T47D (cell line): ENCODE data around the gene PTH2R.
"Not testable (repeated sequence)": the region's sequence is repeated elsewhere in the genome, so short reads cannot be mapped to it uniquely, and the experiment has no call there.

Source experiments
- DNase-seq, 2 experiments: peaks; one replicate each; pipeline versions ENCODE4 v3.0.0 to v3.0.0-alpha.2; 2011 to 2012; ENCODE audit warnings: low read depth in 1 of 2, low spot score in 1 of 2
- JUND ChIP-seq: IDR thresholded peaks from 2 replicates; pipeline ENCODE4 v1.6.1; 2012; ENCODE audit warnings: low read depth
- in situ Hi-C: cut with HindIII; loops from 2 replicates; pipeline ENCODE4 v1.10.0; 2016; ENCODE audit warnings: low sequenced_read_pairs, low pct_unique_long_range_greater_than_20kb

Gene PTH2R

GRCh38 chr2:208509586-208509985, 103.0 kb downstream of the PTH2R start:
- no peak for TF ChIP-seq JUND
- in situ Hi-C loops, result no loop called here
- no peak for DNase-seq

- TF ChIP-seq JUND, result no peak
- in situ Hi-C loops, result no loop called here
- no peak for DNase-seq
These were observed 104.4 kb downstream of the PTH2R start for GRCh38 chr2:208511016-208511415.

DNA sequence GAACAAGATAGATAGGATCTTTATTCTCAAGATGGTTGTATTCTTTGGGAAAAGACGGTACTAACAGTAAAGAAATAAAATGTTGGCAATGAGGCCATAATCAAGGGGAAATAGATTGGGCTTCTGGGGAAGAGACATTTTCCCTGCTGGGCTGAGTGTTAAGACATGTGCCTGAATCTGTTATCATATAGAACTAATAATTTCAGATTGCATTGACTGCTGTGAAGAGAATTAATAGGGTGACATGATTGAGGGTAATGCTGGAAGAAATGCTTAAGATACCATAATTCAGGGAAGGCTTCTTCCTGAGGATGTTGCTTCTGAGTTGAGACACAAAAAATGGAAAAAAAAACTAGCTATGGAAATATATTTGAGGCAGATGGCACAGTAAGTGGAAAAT, 105.0 kb downstream of the PTH2R start:
- no peak for TF ChIP-seq JUND
- no peak for DNase-seq
- in situ Hi-C loops, result no loop called here

DNA sequence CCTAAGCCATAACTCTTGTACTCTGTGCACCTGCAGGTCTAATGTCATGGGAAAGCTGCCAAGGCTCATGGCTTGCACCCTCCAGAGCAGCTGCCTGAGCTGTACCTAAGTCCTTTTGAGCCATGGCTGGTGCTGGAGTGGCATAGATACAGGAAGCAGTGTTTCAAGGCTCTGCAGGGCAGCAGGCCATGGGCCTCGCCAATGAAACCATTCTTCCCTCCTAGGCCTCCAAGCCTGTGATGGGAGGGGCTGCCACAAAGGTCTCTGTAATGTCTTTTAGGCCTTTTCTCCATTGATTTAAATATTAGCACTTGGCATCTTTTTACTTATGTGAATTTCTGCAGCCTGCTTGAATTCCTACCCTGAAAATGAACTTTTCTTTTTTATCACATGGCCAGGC, 108.5 kb downstream of the PTH2R start:
- TF ChIP-seq JUND, result no peak
- in situ Hi-C loops, result no loop called here
- no peak for DNase-seq

- DNase-seq, in situ Hi-C loops: not testable (repeated sequence)
These were observed 116.5 kb downstream of the PTH2R start for GRCh38 chr2:208523069-208523468.

DNA sequence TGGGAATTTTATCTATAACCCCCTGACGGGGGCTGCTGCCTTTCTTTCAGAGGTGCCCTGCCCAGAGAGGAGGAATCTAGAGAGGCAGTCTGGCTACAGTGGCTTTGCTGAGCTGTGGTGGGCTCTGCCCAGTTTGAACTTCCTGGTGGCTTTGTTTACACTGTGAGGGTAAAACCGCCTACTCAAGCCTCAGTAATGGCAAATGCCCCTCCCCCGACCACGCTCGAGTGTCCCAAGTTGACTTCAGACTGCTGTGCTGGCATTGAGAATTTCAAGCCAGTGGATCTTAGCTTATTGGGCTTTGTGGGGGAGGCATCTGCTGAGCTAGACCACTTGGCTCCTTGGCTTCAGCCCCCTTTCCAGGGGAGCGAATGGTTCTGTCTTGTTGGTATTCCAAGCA, 118.6 kb downstream of the PTH2R start:
- in situ Hi-C loops, DNase-seq: not testable (repeated sequence)

- DNase-seq, result no peak
- TF ChIP-seq JUND, result no peak
- in situ Hi-C loops, result no loop called here
These were observed 123.2 kb downstream of the PTH2R start for GRCh38 chr2:208529796-208530195.

DNA sequence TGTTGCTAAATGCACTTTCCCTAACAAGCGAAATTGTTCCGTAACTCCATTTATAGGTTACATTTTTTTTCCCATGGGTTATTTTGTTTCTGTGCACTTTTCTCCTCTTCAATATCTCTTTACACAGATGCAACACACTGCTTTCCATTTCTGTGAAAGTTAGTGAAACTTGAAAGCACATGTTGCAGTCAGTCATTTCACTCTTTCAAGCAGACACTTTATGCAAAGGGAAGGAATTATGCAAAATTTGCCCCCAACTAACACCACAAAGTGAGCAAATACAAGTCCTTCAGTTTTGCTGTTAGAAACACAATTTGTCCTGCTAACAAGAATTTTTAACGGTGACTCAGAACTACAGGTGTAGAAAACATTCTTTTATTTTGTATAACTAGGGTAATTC, 124.8 kb downstream of the PTH2R start:
- no peak for DNase-seq
- TF ChIP-seq JUND, result no peak
- in situ Hi-C loops, result no loop called here

DNA sequence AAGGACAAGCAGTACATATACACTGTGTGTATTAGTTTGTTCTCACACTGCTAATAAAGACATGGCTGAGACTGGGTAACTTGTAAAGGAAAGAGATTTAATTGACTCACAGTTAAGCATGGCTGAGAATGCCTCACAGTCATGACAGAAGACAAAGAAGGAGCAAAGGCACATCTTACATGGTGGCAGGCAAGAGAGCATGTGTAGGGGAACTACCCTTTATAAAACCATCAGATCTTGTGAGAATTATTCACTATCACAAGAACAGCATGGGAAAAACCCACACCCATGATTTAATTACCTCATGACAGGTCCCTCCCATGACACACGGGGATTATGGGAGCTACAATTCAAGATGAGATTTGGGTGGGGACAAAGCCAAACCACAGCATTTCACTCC, 129.0 kb downstream of the PTH2R start:
- DNase-seq, in situ Hi-C loops: not testable (repeated sequence)

- in situ Hi-C loops, result no loop called here
- DNase-seq, result no peak
- TF ChIP-seq JUND, result no peak
These were observed 134.9 kb downstream of the PTH2R start for GRCh38 chr2:208541461-208541988.

DNA sequence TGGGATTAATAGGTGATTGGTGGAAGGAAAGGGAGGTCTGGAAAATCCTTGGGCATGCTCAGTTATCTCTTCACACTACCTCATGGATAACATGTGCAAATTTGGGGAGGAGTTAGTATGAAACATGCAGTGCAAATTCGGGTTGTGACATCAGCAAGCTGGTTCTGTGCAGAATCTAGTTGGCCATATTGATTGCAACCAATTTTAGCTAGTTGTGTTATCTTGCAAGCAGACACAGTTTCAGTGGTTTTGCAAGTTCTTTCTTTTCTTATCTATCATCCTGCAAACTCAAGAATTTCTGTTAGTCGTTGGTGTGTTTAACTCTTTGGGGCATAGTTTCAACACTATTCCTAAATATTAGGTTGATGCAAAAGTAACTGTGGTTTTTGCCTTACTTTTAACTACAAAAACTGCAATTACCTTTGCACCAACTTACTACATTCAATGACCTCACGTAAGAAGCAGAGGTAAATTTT, 135.4 kb downstream of the PTH2R start:
- in situ Hi-C loops, result no loop called here
- TF ChIP-seq JUND, result no peak
- DNase-seq, result no peak

DNA sequence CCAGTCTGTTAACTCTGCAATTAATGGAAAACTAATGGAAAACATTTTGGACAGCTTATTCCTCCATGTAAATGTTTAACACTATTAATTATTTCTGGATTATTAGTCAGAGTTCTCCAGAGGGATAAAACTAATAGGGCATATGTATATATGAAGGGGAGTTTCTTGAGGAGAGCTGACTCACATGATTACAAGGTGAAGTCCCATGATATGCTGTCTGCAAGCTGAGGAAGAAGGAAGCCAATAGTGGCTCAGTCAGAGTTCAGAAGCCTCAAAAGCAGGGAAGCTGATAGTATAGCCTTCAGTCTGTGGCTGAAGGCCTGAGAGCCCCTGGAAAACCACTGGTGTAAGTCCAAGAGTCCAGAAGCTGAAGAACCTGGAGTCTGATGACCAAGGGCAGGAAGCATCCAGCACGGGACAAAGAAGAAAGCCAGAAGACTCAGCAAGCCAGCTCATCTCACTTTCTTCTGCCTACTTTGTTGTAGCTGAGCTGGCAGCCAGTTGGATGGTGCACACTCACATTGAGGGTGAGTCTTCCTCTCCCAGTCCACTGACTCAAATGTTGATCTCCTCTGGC, 136.0 kb downstream of the PTH2R start:
- in situ Hi-C loops, result no loop called here
- no peak for DNase-seq
- TF ChIP-seq JUND, result no peak
